ENCODE results near the gene DIDO1. TPM values are rescaled to one million over a fixed set of nuclear protein-coding genes. Genes with fewer than 3 reads are reported as not detected.

The DIDO1 gene
- total RNA-seq, 2 donors from 2014 or later = 38.5 to 44.1 TPM

DNA sequence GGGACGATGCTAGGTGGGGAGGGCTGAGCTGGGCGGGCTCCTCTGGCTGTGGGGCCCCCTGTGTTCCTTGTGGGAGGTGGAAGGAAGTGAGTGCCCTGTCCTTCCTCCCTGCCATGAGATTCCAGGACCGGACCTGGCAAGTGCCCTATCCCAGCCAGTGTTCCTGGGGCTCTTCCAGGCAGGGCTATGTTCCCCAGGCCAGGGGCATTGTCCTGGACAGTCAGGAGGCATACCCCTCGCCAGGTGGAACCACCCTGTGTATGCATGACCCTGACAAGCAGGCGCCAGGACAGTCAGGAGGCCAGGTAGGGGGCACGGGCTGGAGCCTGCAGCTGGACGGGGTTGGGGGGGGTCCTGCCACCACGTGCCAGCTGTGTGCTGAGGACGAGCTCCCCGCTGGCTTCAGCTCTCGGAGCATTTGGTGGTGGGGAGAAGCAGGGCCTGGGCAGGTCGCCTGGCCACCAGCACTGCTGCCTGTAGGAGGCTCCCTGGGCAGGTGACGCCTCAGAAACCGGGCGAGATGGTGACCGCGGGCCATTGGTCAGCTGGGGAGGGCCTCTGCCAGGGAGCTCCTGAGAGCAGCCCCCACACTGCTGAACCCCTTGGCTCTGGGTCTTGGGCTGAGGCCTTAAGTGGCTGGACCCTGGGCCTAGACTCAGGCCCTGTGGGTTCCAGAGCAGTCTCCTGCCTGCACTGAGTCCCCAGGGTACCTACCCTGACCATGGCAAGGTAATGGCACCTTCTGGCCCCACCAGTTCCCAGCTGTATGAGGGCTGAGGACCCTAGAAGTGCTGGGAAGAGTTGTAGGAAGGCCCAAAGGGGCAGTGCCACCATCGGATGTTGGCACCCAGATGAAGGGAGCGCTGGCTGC lies 26.9 kb upstream of the DIDO1 start:
- DNase-seq (ENCODE audit: low spot score) = peak; percentile 80
- intact Hi-C loops (cut with DNase I) = no loop called here

DNA sequence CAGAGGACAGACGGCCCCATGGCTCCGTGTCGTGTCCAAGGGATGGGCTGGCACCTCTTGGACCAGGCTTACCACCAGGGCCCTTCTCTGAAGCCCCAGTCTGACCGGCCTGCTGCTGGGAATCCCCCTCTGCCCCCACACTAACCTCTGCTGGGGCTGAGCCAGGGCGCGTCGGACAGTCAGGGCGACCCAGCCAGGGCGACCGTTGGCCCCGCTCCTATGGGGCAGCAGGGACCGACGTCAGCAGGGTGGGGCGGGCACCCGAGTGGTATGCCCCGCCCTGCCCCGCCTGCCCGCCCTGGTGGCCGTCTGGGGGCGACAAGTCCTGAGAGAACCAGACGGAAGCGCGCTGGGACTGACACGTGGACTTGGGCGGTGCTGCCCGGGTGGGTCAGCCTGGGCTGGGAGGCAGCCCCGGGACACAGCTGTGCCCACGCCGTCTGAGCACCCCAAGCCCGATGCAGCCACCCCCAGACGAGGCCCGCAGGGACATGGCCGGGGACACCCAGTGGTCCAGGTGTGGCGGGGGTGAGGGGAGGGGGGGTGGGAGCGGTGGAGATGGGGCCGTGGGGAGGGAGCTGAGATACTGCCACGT lies 26.2 kb upstream of the DIDO1 start, which contains the start of gene SLC17A9:
Gene SLC17A9, plus strand, starts transcription at position 337 of the 595 bp plus-strand sequence. Its CDS starts 122 bp downstream, at position 459.
- DNase-seq (ENCODE audit: low spot score) = peak; percentile 92
- intact Hi-C loops (cut with DNase I) = no loop called here

DNA sequence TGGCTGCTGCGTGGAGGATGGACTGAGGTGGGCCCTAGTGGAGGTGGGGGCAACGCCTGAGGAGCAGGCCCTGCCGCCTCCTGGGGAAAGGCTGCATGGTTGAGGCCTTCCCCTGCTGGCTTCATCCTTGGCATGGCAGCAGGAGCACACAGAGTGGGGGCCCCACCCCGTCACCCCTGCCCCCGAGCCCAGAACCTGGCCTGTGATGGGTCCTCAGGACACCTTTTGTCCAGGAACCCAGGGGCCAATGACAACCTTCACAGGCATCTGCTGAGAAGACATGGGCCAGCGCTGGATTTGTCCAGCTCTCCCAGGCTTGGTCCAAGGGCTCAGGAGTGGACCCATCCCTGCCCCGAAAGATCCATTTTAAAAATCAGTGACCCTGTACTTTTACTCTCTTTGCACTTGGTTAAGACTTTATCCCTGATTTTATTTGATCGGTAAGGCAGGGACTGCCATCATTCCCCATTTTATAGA lies 25.6 kb upstream of the DIDO1 start:
- no peak for DNase-seq (ENCODE audit: low spot score)
- intact Hi-C loops (cut with DNase I) = no loop called here

DNA sequence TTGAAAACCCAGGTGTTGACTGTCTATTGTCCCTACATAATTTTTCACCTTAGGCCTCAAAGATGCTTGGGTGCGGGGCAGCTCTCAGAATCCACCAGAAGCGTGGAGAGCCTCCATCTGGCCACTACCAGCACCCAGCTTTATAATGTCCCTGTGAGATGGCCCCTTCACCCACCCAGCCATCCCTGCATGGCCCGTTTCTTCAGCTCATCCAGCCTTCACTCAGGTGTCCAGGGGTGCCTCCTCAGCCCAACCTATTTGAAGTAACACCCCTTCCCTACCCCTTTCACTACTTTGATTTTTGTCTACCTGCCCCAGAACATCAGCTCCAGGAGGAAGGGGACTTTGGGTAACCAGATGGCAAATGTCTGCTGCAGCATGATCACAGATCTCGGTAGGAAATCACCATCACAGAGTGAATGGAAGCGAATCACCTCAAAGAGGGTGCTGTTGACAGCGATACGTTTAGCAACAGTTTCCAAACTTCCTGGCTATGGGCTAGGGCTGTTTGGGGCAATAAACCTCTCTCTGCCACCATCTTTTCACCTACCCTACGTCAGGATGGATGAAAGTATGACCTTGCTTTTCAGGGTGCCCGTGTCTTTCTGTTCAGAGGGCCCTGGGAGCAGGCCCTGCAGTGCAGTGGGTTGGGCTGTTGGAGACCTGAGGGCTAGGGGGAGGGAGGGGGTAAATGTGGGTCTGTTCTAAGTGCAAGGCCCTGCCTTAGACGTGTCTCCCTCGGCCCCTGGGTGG lies 25.0 kb upstream of the DIDO1 start:
- no peak for DNase-seq (ENCODE audit: low spot score)
- intact Hi-C loops (cut with DNase I) = no loop called here

GRCh38 chr20:62950741-62951140 lies 24.4 kb upstream of the DIDO1 start:
- DNase-seq (ENCODE audit: low spot score) = no peak
- intact Hi-C loops (cut with DNase I) = no loop called here

- no peak for DNase-seq (ENCODE audit: low spot score)
- intact Hi-C loops (cut with DNase I) = no loop called here
Observed at GRCh38 chr20:62949962-62950361, 23.7 kb upstream of the DIDO1 start.

- intact Hi-C loops (cut with DNase I) = no loop called here
- DNase-seq (ENCODE audit: low spot score) = no peak
Observed at GRCh38 chr20:62949153-62949821, 23.0 kb upstream of the DIDO1 start.

- intact Hi-C loops (cut with DNase I) = no loop called here
- peak; percentile 68 for DNase-seq (ENCODE audit: low spot score)
Observed at GRCh38 chr20:62947532-62948300, 21.4 kb upstream of the DIDO1 start.

DNA sequence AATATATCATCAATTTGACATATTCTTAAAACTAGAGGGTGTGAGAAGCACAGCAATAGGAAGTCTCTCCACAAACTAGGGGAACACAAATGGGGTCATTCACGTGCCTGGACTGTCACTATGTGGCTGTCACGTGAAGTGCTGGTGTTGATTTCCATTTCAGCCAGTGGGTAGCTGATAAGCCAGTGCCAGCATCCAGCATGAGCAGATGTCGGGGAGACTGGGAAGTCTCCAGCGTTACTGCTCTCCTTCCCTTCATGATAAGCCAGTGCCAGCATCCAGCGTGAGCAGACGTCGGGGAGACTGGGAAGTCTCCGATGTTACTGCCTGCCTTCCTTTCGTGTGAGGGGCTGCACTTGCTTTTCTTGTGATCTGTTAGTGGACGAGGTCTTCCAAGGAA lies 20.6 kb upstream of the DIDO1 start:
- intact Hi-C loops (cut with DNase I) = no loop called here
- DNase-seq (ENCODE audit: low spot score) = no peak

GRCh38 chr20:62945771-62946339 lies 19.6 kb upstream of the DIDO1 start:
- intact Hi-C loops (cut with DNase I) = no loop called here
- peak; percentile 73 for DNase-seq (ENCODE audit: low spot score)

- no peak for DNase-seq (ENCODE audit: low spot score)
- intact Hi-C loops (cut with DNase I) = loop anchor here in 1 of 2 donors (5.0 kb wide), 1 partner anchor 37 kb away; no protein-coding TSS in a partner anchor
Observed at GRCh38 chr20:62944746-62945145, 18.4 kb upstream of the DIDO1 start.

- intact Hi-C loops (cut with DNase I) = loop anchor here in 1 of 2 donors (5.0 kb wide), 1 partner anchor 37 kb away; no protein-coding TSS in a partner anchor
- no peak for DNase-seq (ENCODE audit: low spot score)
Observed at GRCh38 chr20:62944184-62944583, 17.9 kb upstream of the DIDO1 start.

DNA sequence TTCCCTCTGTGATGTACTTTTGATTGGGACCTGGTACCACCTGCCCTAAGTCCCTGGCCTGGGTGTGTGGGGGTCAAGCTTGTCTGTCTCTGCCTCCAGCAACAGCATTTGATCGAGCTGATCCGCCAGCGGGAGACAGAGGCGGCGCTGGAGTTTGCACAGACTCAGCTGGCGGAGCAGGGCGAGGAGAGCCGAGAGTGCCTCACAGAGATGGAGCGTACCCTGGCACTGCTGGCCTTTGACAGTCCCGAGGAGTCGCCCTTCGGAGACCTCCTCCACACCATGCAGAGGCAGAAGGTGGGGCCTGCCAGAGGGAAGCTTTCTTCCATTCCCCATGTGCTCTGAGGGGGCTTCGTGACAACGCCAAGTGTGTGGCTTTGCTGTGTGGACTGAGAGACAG lies 17.1 kb upstream of the DIDO1 start:
- no peak for DNase-seq (ENCODE audit: low spot score)

GRCh38 chr20:62942456-62942855 lies 16.2 kb upstream of the DIDO1 start:
- intact Hi-C loops (cut with DNase I) = loop anchor here in 1 of 2 donors (5.0 kb wide), 1 partner anchor 35 kb away; no protein-coding TSS in a partner anchor
- DNase-seq (ENCODE audit: low spot score) = peak; percentile 35

More for the DNA sequence above, 17.1 kb upstream of the DIDO1 start:
- intact Hi-C loops (cut with DNase I) = loop anchor here in 1 of 2 donors (5.0 kb wide), 1 partner anchor 36 kb away; no protein-coding TSS in a partner anchor

DNA sequence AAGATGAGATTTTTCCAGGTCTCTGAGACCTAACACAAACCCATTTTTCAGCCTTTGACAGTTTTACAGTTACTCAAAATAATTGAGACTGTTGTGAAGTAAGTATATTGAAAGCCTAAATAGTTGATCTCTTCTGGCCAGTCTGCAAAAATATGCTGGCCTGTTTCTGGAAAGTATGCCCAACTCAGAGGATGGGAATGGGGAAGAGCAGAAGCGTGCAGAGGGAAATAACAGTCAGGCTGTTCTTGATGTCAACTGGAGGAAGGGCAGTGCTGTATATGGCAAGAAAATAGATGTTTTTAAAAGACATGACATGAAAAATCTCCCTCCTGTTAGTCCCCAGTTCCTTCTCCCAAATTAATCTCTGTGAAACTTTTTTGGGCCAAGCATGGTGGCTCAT lies 15.5 kb upstream of the DIDO1 start:
- intact Hi-C loops (cut with DNase I) = loop anchor here in 1 of 2 donors (5.0 kb wide), 1 partner anchor 34 kb away; no protein-coding TSS in a partner anchor

GRCh38 chr20:62940875-62941274 lies 14.6 kb upstream of the DIDO1 start:
- intact Hi-C loops (cut with DNase I) = loop anchor here in 1 of 2 donors (5.0 kb wide), 1 partner anchor 34 kb away; no protein-coding TSS in a partner anchor
- DNase-seq (ENCODE audit: low spot score) = no peak

More for the DNA sequence above, 15.5 kb upstream of the DIDO1 start:
- DNase-seq (ENCODE audit: low spot score) = no peak

- DNase-seq (ENCODE audit: low spot score) = no peak
- intact Hi-C loops (cut with DNase I) = no loop called here
Observed at GRCh38 chr20:62938105-62938888, 12.0 kb upstream of the DIDO1 start, which contains the start of gene GID8. GID8 (plus strand) TSS chr20:62938147; CDS start chr20:62941503, 3,356 bp downstream.
